IMR-90 (cell line): Measurements from ENCODE around the gene SERPINA6. TPM values are rescaled to one million over a fixed set of nuclear protein-coding genes. Genes with fewer than 3 reads are reported as not detected.

Experiments used
- ATAC-seq: fragments of 200-7000 bp; cut with Tn5 transposase; 2 replicates; pipeline ENCODE4 v1.9.1; 2020; ENCODE audit warnings: low read depth, mild to moderate bottlenecking, moderate library complexity
- BruUV-seq: library from RNA; stranded (reverse); fragments of 400-500 nt; replicated peaks from 2 replicates; lab custom pipeline; 2021; lab: Mats Ljungman, UMichigan
- CTCF ChIA-PET: fragments of 300-600 bp; formaldehyde crosslinking; extraction: SDS; loops from one replicate; lab custom pipeline; 2021; ENCODE audit warnings: antibody characterized with exemption; lab: Yijun Ruan, JAX
- POLR2A ChIA-PET: fragments of 300-600 bp; sonication (Branson Sonifier 250); formaldehyde crosslinking; loops from one replicate; lab custom pipeline; 2022; ENCODE audit warnings: antibody characterized with exemption; ENCODE audit not compliant: unreplicated experiment; lab: Charles Lee
- DNase-seq: peaks from one replicate; pipeline ENCODE4 v3.0.0; 2013
- H2AFZ ChIP-seq: replicated peaks from 2 replicates; pipeline ENCODE3; 2013; ENCODE audit warnings: low read length, mild to moderate bottlenecking; ENCODE audit not compliant: poor library complexity
- H2AK5ac ChIP-seq: 2 replicates; pipeline ENCODE4 v1.6.1; 2013; ENCODE audit warnings: low read depth, low read length, inconsistent platforms
- H2AK9ac ChIP-seq: replicated peaks from 2 replicates; pipeline ENCODE3; 2013; ENCODE audit warnings: mild to moderate bottlenecking, low read depth, low read length, moderate library complexity; ENCODE audit not compliant: poor library complexity
- H2BK120ac ChIP-seq: 2 replicates; pipeline ENCODE4 v1.6.1; 2013; ENCODE audit warnings: low read depth, low read length, inconsistent platforms
- H2BK15ac ChIP-seq: 3 replicates; pipeline ENCODE4 v1.6.1; 2013; ENCODE audit warnings: low read depth, low read length, inconsistent platforms
- H2BK20ac ChIP-seq: 2 replicates; pipeline ENCODE4 v1.6.1; 2013; ENCODE audit warnings: low read depth, mild to moderate bottlenecking, inconsistent platforms, low read length, moderate library complexity
- H2BK5ac ChIP-seq: 2 replicates; pipeline ENCODE4 v1.6.1; 2013; ENCODE audit warnings: mild to moderate bottlenecking, low read depth, low read length, inconsistent platforms; ENCODE audit not compliant: poor library complexity, severe bottlenecking
- H3K14ac ChIP-seq: replicated peaks from 2 replicates; pipeline ENCODE4 v1.6.1; 2013; ENCODE audit warnings: low read depth, low read length, inconsistent platforms
- H3K18ac ChIP-seq: 2 replicates; pipeline ENCODE4 v1.6.1; 2013; ENCODE audit warnings: low read depth, low read length, control low read depth
- H3K23ac ChIP-seq: 2 replicates; pipeline ENCODE4 v1.6.1; 2013; ENCODE audit warnings: low read depth, low read length, inconsistent platforms
- H3K27ac ChIP-seq: 2 replicates; pipeline ENCODE4 v1.5.1; 2013; ENCODE audit warnings: mild to moderate bottlenecking, control low read depth, low read length; ENCODE audit not compliant: insufficient read depth
- H3K27me3 ChIP-seq: 2 replicates; pipeline ENCODE4 v1.6.1; 2013; ENCODE audit warnings: low read length; ENCODE audit not compliant: control insufficient read depth, insufficient read depth
- H3K36me3 ChIP-seq: 2 replicates; pipeline ENCODE4 v1.6.1; 2013; ENCODE audit warnings: low read length, mixed read lengths; ENCODE audit not compliant: control insufficient read depth, insufficient read depth
- H3K4ac ChIP-seq: 2 replicates; pipeline ENCODE4 v1.6.1; 2013; ENCODE audit warnings: low read depth, low read length, inconsistent platforms
- H3K4me1 ChIP-seq: 2 replicates; pipeline ENCODE4 v1.6.1; 2013; ENCODE audit warnings: low read length, mixed read lengths; ENCODE audit not compliant: control insufficient read depth, insufficient read depth
- H3K4me2 ChIP-seq: 2 replicates; pipeline ENCODE4 v1.6.1; 2013; ENCODE audit warnings: low read depth, mild to moderate bottlenecking, control low read depth, low read length, moderate library complexity
- H3K4me3 ChIP-seq: 2 replicates; pipeline ENCODE4 v1.5.1; 2013; ENCODE audit warnings: low read depth, mild to moderate bottlenecking, control low read depth, low read length, moderate library complexity; ENCODE audit not compliant: insufficient read depth
- H3K56ac ChIP-seq: 2 replicates; pipeline ENCODE4 v1.6.1; 2013; ENCODE audit warnings: low read length, inconsistent platforms; ENCODE audit not compliant: insufficient read depth; ENCODE audit errors: extremely low read depth
- H3K79me1 ChIP-seq, 2 experiments: 2 replicates each; pipeline ENCODE4 v1.6.1; 2013; ENCODE audit warnings: low read length in 2 of 2, inconsistent platforms in 1 of 2, low read depth in 1 of 2
- H3K9ac ChIP-seq: 2 replicates; pipeline ENCODE4 v1.6.1; 2013; ENCODE audit warnings: low read depth, low read length, control low read depth
- H3K9me1 ChIP-seq: 2 replicates; pipeline ENCODE4 v1.6.1; 2013; ENCODE audit warnings: low read length, inconsistent platforms; ENCODE audit not compliant: insufficient read depth
- H3K9me3 ChIP-seq: 2 replicates; pipeline ENCODE4 v1.6.1; 2013; ENCODE audit warnings: low read length; ENCODE audit not compliant: control insufficient read depth, insufficient read depth
- H4K20me1 ChIP-seq: 2 replicates; pipeline ENCODE4 v1.6.1; 2013; ENCODE audit warnings: low read length, inconsistent platforms; ENCODE audit not compliant: insufficient read depth
- H4K5ac ChIP-seq: 2 replicates; pipeline ENCODE4 v1.6.1; 2013; ENCODE audit warnings: mild to moderate bottlenecking, low read depth, low read length, control low read depth
- H4K8ac ChIP-seq, 2 experiments: 2 replicates each; pipeline ENCODE4 v1.6.1; 2013; ENCODE audit warnings: low read depth in 2 of 2, low read length in 2 of 2, control low read depth in 1 of 2, inconsistent platforms in 1 of 2
- H4K91ac ChIP-seq: 2 replicates; pipeline ENCODE4 v1.6.1; 2013; ENCODE audit warnings: low read depth, low read length, inconsistent platforms; ENCODE audit not compliant: insufficient read depth
- BHLHE40 ChIP-seq: fragments of 150-350 bp; IDR thresholded peaks from 2 replicates; pipeline ENCODE4 v1.6.1; 2016; ENCODE audit warnings: mild to moderate bottlenecking, low read depth, low read length
- CEBPB ChIP-seq: IDR thresholded peaks from 2 replicates; pipeline ENCODE4 v1.6.1; 2012; ENCODE audit warnings: low read depth, low read length, improper control_type of control experiment
- CHD1 ChIP-seq: IDR thresholded peaks from 2 replicates; pipeline ENCODE4 v1.6.1; 2012; ENCODE audit warnings: low read depth, low read length, improper control_type of control experiment
- ELK1 ChIP-seq: fragments of 150-350 bp; IDR thresholded peaks from 2 replicates; pipeline ENCODE4 v1.6.1; 2016; ENCODE audit warnings: low read depth, mild to moderate bottlenecking, low read length, moderate library complexity, borderline replicate concordance
- FOS ChIP-seq: fragments of 150-350 bp; IDR thresholded peaks from 2 replicates; pipeline ENCODE4 v1.6.1; 2016; ENCODE audit warnings: low read depth, low read length
- MAFK ChIP-seq: IDR thresholded peaks from 2 replicates; pipeline ENCODE4 v1.6.1; 2012; ENCODE audit warnings: low read depth, low read length, improper control_type of control experiment
- MAZ ChIP-seq: IDR thresholded peaks from 2 replicates; pipeline ENCODE4 v1.6.1; 2012; ENCODE audit warnings: low read depth, mild to moderate bottlenecking, low read length, improper control_type of control experiment, moderate library complexity, borderline replicate concordance
- MXI1 ChIP-seq: IDR thresholded peaks from 2 replicates; pipeline ENCODE4 v1.6.1; 2012; ENCODE audit warnings: low read depth, mild to moderate bottlenecking, low read length, moderate library complexity, borderline replicate concordance
- NFE2L2 ChIP-seq: fragments of 150-350 bp; IDR thresholded peaks from 2 replicates; pipeline ENCODE4 v1.6.1; 2016; ENCODE audit warnings: low read depth, mild to moderate bottlenecking, low read length
- POLR2A ChIP-seq: IDR thresholded peaks from 2 replicates; pipeline ENCODE4 v1.6.1; 2012; ENCODE audit warnings: mild to moderate bottlenecking, low read depth, low read length
- RAD21 ChIP-seq: IDR thresholded peaks from 2 replicates; pipeline ENCODE4 v1.6.1; 2012; ENCODE audit warnings: low read length, improper control_type of control experiment
- RCOR1 ChIP-seq: IDR thresholded peaks from 2 replicates; pipeline ENCODE4 v1.6.1; 2012; ENCODE audit warnings: mild to moderate bottlenecking, low read length, improper control_type of control experiment; ENCODE audit not compliant: insufficient replicate concordance
- RFX5 ChIP-seq: IDR thresholded peaks from 2 replicates; pipeline ENCODE4 v1.8.0; 2012; ENCODE audit warnings: low read depth, mild to moderate bottlenecking, low read length, moderate library complexity
- SMC3 ChIP-seq: fragments of 150-350 bp; IDR thresholded peaks from 2 replicates; pipeline ENCODE4 v1.6.1; 2016; ENCODE audit warnings: low read depth, mild to moderate bottlenecking, antibody characterized with exemption, low read length, moderate library complexity
- USF2 ChIP-seq: fragments of 150-350 bp; IDR thresholded peaks from 2 replicates; pipeline ENCODE4 v1.6.1; 2017; ENCODE audit warnings: mild to moderate bottlenecking, antibody characterized with exemption, low read length, low read depth
- WGBS, 2 experiments: methylation state at CpG; one replicate each; pipeline versions ENCODE4 v1.1.5 to v1.1.7; 2013; ENCODE audit warnings: missing lambda C conversion rate in 2 of 2; ENCODE audit not compliant: insufficient read length in 1 of 2; ENCODE audit errors: extremely low coverage in 2 of 2; 5-methylcytosine and 5-hydroxymethylcytosine counted together
- dilution Hi-C: fragments of 300-500 bp; cut with HindIII; formaldehyde crosslinking; loops from one replicate; pipeline ENCODE4 v1.14.3; 2018; ENCODE audit warnings: low sequenced_read_pairs; ENCODE audit not compliant: unreplicated experiment
- in situ Hi-C: fragments of 300-500 bp; cut with MboI; formaldehyde crosslinking; loops from 3 replicates; pipeline ENCODE4 v1.14.3; 2019; ENCODE audit warnings: low sequenced_read_pairs, inconsistent platforms, mixed read lengths
- intact Hi-C: fragments of 100-400 bp; cut with micrococcal nuclease; formaldehyde crosslinking; loops from 2 replicates; pipeline ENCODE4 v1.10.0; 2022
- polyA plus RNA-seq, 3 experiments: library from polyadenylated mRNA; depleted of rRNA; stranded (reverse); fragments of >200 nt; gene quantifications; 2 replicates each; pipeline ENCODE4 v1.2.3, GENCODE V29; 2012; ENCODE audit warnings: low replicate concordance in 1 of 3
- total RNA-seq: library from RNA; depleted of rRNA; stranded (reverse); fragments of >200 nt; gene quantifications from 2 replicates; pipeline ENCODE4 v1.2.3, GENCODE V29; 2012
- TF ChIP-seq, protein P1 (sequence below): conservative IDR thresholded peaks from 2 replicates; pipeline ENCODE4 v1.5.1; 2012; ENCODE audit warnings: mild to moderate bottlenecking, low read depth, low read length, improper control_type of control experiment

Gene SERPINA6
- total and polyA plus RNA-seq, 2 of the 4 experiments (the other 2 are of a cell fraction) = not detected

DNA sequence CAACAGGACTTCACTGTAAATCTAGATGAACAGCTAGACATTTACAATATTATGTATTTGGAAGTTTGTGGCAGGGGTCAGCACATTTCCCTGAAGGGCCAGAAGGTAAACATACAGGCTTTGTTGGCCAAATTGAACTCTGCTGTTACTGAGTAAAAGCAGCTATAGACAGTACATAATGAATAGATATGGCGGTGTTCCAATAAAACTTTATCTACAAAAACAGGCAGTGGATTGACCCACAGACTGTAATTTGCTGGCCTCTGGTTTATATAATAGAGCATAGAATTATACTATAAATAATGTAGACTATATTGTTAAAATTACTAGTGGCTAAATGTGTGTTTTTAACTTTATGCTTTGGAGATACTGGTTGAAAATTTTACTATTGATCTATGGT, 55.8 kb downstream of the SERPINA6 start:
- H4K8ac ChIP-seq = no peak overlapping the region
- no peaks in the 10 kb centered on the region for H4K20me1 ChIP-seq
- H2BK5ac ChIP-seq = no peak overlapping the region
- POLR2A ChIA-PET = no interaction called here
- H3K18ac ChIP-seq = no peak overlapping the region
- H3K4ac ChIP-seq = no peak overlapping the region
- H3K9me3 ChIP-seq = no peaks in the 10 kb centered on the region
- no peaks in the 10 kb centered on the region for H3K79me1 ChIP-seq
- H2AFZ ChIP-seq = no peak overlapping the region
- ATAC-seq (no peak), DNase-seq (no peak)
- in situ Hi-C loops (no loop called here), intact Hi-C loops (no loop called here), dilution Hi-C loops (no loop called here)
- no peak overlapping the region for H3K4me2 ChIP-seq
- H4K5ac ChIP-seq = no peak overlapping the region
- H2BK120ac ChIP-seq = no peak overlapping the region
- H3K27ac ChIP-seq = no peak overlapping the region
- no peak overlapping the region for H2AK5ac ChIP-seq
- H3K23ac ChIP-seq = no peak overlapping the region
- no peak overlapping the region for H2AK9ac ChIP-seq
- no TSS peak for BruUV-seq
- no peaks in the 10 kb centered on the region for H3K9me1 ChIP-seq
- H3K56ac ChIP-seq = no peak overlapping the region
- H3K9ac ChIP-seq = no peak overlapping the region
- H3K36me3 ChIP-seq = no peaks in the 10 kb centered on the region
- H3K27me3 ChIP-seq = no peaks in the 10 kb centered on the region
- H4K91ac ChIP-seq = no peak overlapping the region
- no peaks in the 10 kb centered on the region for H3K4me1 ChIP-seq
- no CpG with 5 or more reads among the region's 1 CpG for WGBS, 2 experiments
- H2BK15ac ChIP-seq = no peak overlapping the region
- TF ChIP-seq FOS (no peak), MAZ (no peak), BHLHE40 (no peak), RCOR1 (no peak), MAFK (no peak), CEBPB (no peak), POLR2A (no peak), USF2 (no peak), RFX5 (no peak), ELK1 (no peak), NFE2L2 (no peak), CHD1 (no peak), SMC3 (no peak), MXI1 (no peak), RAD21 (no peak)
- TF ChIP-seq, protein P1, sequence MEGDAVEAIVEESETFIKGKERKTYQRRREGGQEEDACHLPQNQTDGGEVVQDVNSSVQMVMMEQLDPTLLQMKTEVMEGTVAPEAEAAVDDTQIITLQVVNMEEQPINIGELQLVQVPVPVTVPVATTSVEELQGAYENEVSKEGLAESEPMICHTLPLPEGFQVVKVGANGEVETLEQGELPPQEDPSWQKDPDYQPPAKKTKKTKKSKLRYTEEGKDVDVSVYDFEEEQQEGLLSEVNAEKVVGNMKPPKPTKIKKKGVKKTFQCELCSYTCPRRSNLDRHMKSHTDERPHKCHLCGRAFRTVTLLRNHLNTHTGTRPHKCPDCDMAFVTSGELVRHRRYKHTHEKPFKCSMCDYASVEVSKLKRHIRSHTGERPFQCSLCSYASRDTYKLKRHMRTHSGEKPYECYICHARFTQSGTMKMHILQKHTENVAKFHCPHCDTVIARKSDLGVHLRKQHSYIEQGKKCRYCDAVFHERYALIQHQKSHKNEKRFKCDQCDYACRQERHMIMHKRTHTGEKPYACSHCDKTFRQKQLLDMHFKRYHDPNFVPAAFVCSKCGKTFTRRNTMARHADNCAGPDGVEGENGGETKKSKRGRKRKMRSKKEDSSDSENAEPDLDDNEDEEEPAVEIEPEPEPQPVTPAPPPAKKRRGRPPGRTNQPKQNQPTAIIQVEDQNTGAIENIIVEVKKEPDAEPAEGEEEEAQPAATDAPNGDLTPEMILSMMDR = no peak
- CTCF ChIA-PET = no interaction called here
- no peak overlapping the region for H2BK20ac ChIP-seq
- H3K4me3 ChIP-seq = no peak overlapping the region
- H3K14ac ChIP-seq = no peak overlapping the region
